ENCODE results near the gene C1QTNF1.
A peak's percentile ranks its signal among the peaks of the same experiment; 100 is the strongest.

The C1QTNF1 gene

DNA sequence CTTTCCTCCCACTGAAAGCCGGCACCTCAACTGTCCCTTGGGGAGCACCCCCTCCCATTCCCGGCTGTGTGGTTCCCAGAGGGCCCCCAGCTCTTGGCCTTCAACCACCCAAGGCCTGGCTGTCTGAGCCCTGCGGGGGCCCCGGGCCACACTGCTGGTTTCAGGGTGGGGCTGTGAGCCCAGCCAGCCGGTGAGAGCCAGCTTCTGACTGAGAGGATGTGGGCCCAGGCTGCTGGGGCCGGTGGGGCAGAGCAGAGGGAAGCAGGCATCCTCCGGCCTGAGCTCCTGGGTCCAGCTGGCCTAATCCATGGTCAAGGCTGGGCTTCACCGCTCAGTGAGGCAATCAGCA, 43.4 kb upstream of the C1QTNF1 start:
- Histone ChIP-seq H3K27ac (ENCODE audit: low read length) (no peak overlapping the region), H3K79me2 (ENCODE audit: low read length) (no peaks in the 10 kb centered on the region), H3K9me3 (replicated peaks; ENCODE audit: insufficient read depth, low read length) (no peaks in the 10 kb centered on the region), H3K9ac (ENCODE audit: low read length) (no peak overlapping the region), H4K20me1 (ENCODE audit: insufficient read depth, low read length) (no peaks in the 10 kb centered on the region), H3K9me2 (replicated peaks; ENCODE audit: insufficient read depth, low read length) (no peaks in the 10 kb centered on the region), H3K4me1 (ENCODE audit: low read length) (peaks cover 7% of the 10 kb centered on the region; the same call in 1 of the 2 replicates), H3K4me3 (ENCODE audit: low read length) (no peak overlapping the region), H3K4me2 (ENCODE audit: low read depth, low read length) (no peak overlapping the region), H3K27me3 (replicated peaks; ENCODE audit: insufficient read depth, low read length) (no peaks in the 10 kb centered on the region), H3F3A (ENCODE audit: insufficient read depth, low read length) (peaks cover 5% of the 10 kb centered on the region; the same call in 1 of the 2 replicates), H2AFZ (ENCODE audit: low read length) (no peak overlapping the region), H3K36me3 (replicated peaks; ENCODE audit: insufficient read depth, low read length) (no peaks in the 10 kb centered on the region)
- DNase-seq, result no peak
- TF ChIP-seq EZH2phosphoT487 (IDR thresholded peaks at IDR 0.05; ENCODE audit: low read length) (no peak), EZH2 (optimal IDR thresholded peaks at IDR 0.05; ENCODE audit: low read depth, low read length) (no peak)
- TF ChIP-seq, protein P1, sequence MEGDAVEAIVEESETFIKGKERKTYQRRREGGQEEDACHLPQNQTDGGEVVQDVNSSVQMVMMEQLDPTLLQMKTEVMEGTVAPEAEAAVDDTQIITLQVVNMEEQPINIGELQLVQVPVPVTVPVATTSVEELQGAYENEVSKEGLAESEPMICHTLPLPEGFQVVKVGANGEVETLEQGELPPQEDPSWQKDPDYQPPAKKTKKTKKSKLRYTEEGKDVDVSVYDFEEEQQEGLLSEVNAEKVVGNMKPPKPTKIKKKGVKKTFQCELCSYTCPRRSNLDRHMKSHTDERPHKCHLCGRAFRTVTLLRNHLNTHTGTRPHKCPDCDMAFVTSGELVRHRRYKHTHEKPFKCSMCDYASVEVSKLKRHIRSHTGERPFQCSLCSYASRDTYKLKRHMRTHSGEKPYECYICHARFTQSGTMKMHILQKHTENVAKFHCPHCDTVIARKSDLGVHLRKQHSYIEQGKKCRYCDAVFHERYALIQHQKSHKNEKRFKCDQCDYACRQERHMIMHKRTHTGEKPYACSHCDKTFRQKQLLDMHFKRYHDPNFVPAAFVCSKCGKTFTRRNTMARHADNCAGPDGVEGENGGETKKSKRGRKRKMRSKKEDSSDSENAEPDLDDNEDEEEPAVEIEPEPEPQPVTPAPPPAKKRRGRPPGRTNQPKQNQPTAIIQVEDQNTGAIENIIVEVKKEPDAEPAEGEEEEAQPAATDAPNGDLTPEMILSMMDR (IDR thresholded peaks at IDR 0.05; ENCODE audit: low read length), result no peak

DNA sequence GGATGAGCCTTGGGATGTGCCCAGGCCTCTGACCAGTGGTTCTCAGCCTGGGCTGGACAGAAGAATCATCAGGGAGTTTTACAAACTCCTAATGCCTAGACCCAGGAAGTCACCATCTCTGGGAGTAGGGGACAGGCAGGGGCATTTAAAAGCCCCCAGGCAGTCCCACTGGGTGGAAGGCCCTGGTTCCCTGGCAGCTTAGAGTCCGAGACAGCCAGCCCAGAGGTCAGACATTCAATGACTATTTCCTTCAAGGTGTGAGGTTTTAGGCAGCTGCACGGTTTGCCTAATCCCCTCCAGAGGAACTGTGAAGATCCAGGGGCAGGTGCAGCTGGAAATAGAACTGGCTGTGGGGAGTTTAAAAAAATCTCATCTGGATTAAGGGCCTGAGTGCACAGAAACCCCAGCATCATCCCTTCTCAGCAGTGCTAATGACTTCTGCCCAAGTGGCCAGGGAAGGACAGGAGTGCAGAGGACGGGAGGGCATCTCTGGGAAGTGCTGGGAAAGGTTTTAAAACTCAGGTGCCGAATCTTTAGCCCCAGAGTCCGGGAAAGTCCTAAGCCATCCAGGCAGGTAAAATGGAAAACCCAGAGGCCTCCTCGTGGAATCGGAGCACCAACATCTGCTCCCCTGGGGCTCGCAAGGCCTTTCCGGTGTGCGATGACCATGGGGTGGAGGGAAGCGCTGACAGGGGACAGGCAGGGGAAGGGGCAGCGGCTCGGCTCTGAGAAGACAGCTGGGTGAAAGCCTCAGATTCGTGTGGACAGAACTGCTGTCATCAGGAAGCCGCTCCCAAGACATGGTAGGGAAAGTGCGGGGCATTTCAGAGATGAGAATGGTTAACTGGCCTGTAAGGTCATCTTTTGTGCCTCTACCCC, 42.7 kb upstream of the C1QTNF1 start:
- no peaks in the 10 kb centered on the region for H3K9me2 ChIP-seq (replicated peaks; ENCODE audit: insufficient read depth, low read length)
- no peak for DNase-seq
- H3K27ac ChIP-seq (ENCODE audit: low read length), result no peak overlapping the region
- no peak overlapping the region for H3K4me3 ChIP-seq (ENCODE audit: low read length)
- TF ChIP-seq EZH2phosphoT487 (IDR thresholded peaks at IDR 0.05; ENCODE audit: low read length) (no peak), EZH2 (optimal IDR thresholded peaks at IDR 0.05; ENCODE audit: low read depth, low read length) (no peak)
- TF ChIP-seq, protein P1 (IDR thresholded peaks at IDR 0.05; ENCODE audit: low read length), result no peak
- peaks cover 11% of the 10 kb centered on the region for H3K4me1 ChIP-seq (ENCODE audit: low read length)
- H3K9me3 ChIP-seq (replicated peaks; ENCODE audit: insufficient read depth, low read length), result no peaks in the 10 kb centered on the region
- H3F3A ChIP-seq (ENCODE audit: insufficient read depth, low read length), result peaks cover 11% of the 10 kb centered on the region
- no peak overlapping the region for H2AFZ ChIP-seq (ENCODE audit: low read length)
- H3K36me3 ChIP-seq (replicated peaks; ENCODE audit: insufficient read depth, low read length), result no peaks in the 10 kb centered on the region
- H4K20me1 ChIP-seq (ENCODE audit: insufficient read depth, low read length), result no peaks in the 10 kb centered on the region
- no peak overlapping the region for H3K4me2 ChIP-seq (ENCODE audit: low read depth, low read length)
- no peak overlapping the region for H3K9ac ChIP-seq (ENCODE audit: low read length)
- H3K27me3 ChIP-seq (replicated peaks; ENCODE audit: insufficient read depth, low read length), result no peaks in the 10 kb centered on the region
- no peaks in the 10 kb centered on the region for H3K79me2 ChIP-seq (ENCODE audit: low read length)

DNA sequence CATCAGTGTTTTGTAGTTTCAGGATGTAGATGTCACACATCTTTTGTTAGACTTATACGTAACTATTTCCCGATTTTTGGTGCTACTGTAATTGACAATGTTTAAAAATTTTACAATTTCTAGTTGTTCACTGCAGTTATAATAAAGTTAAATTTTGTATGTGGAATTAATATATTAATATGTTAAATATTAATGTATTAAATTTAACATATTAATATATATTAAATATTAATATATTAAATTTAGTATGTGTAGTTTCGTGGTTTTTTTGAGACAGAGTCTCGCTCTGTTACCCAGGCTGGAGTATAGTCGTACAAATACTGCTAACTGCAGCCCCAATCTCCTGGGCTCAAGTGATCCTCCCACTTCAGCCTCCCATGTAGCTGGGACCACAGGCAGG, 38.6 kb upstream of the C1QTNF1 start:
- H3K36me3 ChIP-seq (replicated peaks; ENCODE audit: insufficient read depth, low read length), result no peaks in the 10 kb centered on the region
- TF ChIP-seq, protein P1 (IDR thresholded peaks at IDR 0.05; ENCODE audit: low read length), result no peak
- TF ChIP-seq EZH2 (optimal IDR thresholded peaks at IDR 0.05; ENCODE audit: low read depth, low read length) (no peak), EZH2phosphoT487 (IDR thresholded peaks at IDR 0.05; ENCODE audit: low read length) (no peak)
- no peaks in the 10 kb centered on the region for H4K20me1 ChIP-seq (ENCODE audit: insufficient read depth, low read length)
- DNase-seq, result no peak
- H3K9me2 ChIP-seq (replicated peaks; ENCODE audit: insufficient read depth, low read length), result no peaks in the 10 kb centered on the region
- peaks cover 17% of the 10 kb centered on the region for H3K4me1 ChIP-seq (ENCODE audit: low read length)
- peak overlapping the region; percentile 29 for H2AFZ ChIP-seq (ENCODE audit: low read length)
- no peak overlapping the region for H3K9ac ChIP-seq (ENCODE audit: low read length)
- H3K27me3 ChIP-seq (replicated peaks; ENCODE audit: insufficient read depth, low read length), result no peaks in the 10 kb centered on the region
- no peak overlapping the region for H3K27ac ChIP-seq (ENCODE audit: low read length)
- H3K9me3 ChIP-seq (replicated peaks; ENCODE audit: insufficient read depth, low read length), result no peaks in the 10 kb centered on the region
- H3K79me2 ChIP-seq (ENCODE audit: low read length), result no peaks in the 10 kb centered on the region
- H3F3A ChIP-seq (ENCODE audit: insufficient read depth, low read length), result peaks cover 19% of the 10 kb centered on the region
- H3K4me2 ChIP-seq (ENCODE audit: low read depth, low read length), result peak overlapping the region; percentile 86; the same call in 1 of the 2 replicates
- no peak overlapping the region for H3K4me3 ChIP-seq (ENCODE audit: low read length)
